ENCODE data around the gene MSMP.

GRCh38 chr9:35789541-35789940, 35.5 kb upstream of the MSMP start:
- TF ChIP-seq, protein P1, sequence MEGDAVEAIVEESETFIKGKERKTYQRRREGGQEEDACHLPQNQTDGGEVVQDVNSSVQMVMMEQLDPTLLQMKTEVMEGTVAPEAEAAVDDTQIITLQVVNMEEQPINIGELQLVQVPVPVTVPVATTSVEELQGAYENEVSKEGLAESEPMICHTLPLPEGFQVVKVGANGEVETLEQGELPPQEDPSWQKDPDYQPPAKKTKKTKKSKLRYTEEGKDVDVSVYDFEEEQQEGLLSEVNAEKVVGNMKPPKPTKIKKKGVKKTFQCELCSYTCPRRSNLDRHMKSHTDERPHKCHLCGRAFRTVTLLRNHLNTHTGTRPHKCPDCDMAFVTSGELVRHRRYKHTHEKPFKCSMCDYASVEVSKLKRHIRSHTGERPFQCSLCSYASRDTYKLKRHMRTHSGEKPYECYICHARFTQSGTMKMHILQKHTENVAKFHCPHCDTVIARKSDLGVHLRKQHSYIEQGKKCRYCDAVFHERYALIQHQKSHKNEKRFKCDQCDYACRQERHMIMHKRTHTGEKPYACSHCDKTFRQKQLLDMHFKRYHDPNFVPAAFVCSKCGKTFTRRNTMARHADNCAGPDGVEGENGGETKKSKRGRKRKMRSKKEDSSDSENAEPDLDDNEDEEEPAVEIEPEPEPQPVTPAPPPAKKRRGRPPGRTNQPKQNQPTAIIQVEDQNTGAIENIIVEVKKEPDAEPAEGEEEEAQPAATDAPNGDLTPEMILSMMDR (conservative IDR thresholded peaks at IDR 0.05; ENCODE audit: low read length) = no peak
- no peak for TF ChIP-seq EZH2phosphoT487 (IDR thresholded peaks at IDR 0.05; ENCODE audit: borderline replicate concordance, low read depth, low read length)
